ENCODE measurements around the gene TRAF3. TPM values are rescaled to one million over a fixed set of nuclear protein-coding genes. Genes with fewer than 3 reads are reported as not detected.

Gene TRAF3
- total and polyA plus RNA-seq, 12 donors = 2.3 to 15.6 (median 10.2) TPM

DNA sequence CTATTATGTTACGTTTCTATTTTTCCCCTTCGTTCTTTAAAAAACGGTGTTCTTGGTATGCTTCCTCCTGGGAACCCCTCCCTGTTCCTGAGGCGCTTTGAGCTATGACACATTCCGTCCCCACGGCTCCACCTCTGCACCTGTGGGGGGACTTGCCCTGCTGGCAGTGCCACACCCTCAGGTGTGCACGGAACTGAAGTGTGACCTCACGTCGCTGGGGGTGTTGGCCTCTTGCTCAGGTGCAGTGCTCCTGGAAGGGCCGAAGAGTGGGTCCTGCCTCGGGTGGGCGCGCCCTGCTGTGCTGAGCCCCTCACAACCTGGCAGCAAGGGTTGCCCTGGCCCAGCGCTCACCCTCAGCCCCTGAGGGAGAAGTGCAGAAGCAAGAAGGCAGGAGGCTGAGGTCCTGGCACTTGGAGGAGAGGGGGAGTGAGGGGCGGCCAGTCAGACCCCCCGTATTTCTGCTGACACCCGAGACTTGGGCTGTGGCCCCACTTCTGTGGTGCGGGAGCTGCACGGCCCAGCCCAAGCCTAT, 150.2 kb downstream of the TRAF3 start:
- H3K4me1 ChIP-seq = peaks cover 16 to 45% (median 35%) of the 10 kb centered on the region in 9 donors
- H3K4me3 ChIP-seq = peak overlapping the region in 1 of 10 donors; percentile 53
- no peak for DNase-seq

DNA sequence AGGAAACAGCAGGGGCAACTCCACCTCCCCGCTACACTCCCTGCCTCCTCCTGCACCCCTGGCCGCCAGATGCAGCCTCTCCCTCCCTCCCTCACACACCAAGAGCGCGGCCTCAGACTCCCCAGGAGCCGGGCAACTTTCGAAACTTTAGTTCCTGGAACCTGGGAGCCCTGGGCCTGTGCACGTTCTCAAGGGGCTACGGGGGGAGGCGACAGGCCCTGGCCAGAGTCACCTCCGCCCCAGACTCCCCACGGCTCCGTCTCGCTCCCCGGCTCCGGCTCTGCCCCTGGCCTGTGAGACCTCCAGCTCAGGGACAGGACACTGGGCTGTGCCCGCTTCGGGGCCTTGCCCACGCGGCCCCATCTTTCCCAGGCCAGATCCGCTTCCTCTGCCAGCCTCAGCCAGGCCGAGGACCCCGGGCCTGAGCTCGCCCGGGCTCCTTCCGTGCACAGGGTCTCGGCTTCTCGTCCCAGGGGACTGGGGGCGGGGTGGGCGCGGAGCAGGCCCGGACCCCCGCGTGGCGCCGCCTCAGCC, 150.7 kb downstream of the TRAF3 start:
- Histone ChIP-seq H3K27me3 (peaks cover 25 to 94% (median 77%) of the 10 kb centered on the region in 7 donors), H3K4me1 (peaks cover 16 to 41% (median 31%) of the 10 kb centered on the region in 9 donors), H3K27ac (no peak overlapping the region), H3K36me3 (peaks cover 0 to 14% (median 2%) of the 10 kb centered on the region in 9 donors), H3K9me3 (no peaks in the 10 kb centered on the region), H3K4me3 (peak overlapping the region; percentile 15 to 53 (median 47))
- intact Hi-C loops (cut with DNase I) = no loop called here
- 12% methylated on average over 35 of the region's 35 CpGs for WGBS, 2 donors
- ATAC-seq (peak in 5 of 8 donors; percentile 5 to 37 (median 14)), DNase-seq (no peak)
- TF ChIP-seq, protein P1, sequence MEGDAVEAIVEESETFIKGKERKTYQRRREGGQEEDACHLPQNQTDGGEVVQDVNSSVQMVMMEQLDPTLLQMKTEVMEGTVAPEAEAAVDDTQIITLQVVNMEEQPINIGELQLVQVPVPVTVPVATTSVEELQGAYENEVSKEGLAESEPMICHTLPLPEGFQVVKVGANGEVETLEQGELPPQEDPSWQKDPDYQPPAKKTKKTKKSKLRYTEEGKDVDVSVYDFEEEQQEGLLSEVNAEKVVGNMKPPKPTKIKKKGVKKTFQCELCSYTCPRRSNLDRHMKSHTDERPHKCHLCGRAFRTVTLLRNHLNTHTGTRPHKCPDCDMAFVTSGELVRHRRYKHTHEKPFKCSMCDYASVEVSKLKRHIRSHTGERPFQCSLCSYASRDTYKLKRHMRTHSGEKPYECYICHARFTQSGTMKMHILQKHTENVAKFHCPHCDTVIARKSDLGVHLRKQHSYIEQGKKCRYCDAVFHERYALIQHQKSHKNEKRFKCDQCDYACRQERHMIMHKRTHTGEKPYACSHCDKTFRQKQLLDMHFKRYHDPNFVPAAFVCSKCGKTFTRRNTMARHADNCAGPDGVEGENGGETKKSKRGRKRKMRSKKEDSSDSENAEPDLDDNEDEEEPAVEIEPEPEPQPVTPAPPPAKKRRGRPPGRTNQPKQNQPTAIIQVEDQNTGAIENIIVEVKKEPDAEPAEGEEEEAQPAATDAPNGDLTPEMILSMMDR (IDR thresholded peaks at IDR 0.05) = no peak

More for the DNA sequence above, 150.2 kb downstream of the TRAF3 start:
- Histone ChIP-seq H3K27me3 (peaks cover 25 to 99% (median 82%) of the 10 kb centered on the region in 7 donors), H3K36me3 (peaks cover 0 to 10% (median 0%) of the 10 kb centered on the region in 9 donors), H3K27ac (no peak overlapping the region), H3K9me3 (no peaks in the 10 kb centered on the region)
- TF ChIP-seq, protein P1 (IDR thresholded peaks at IDR 0.05) = no peak
- WGBS, 2 donors = 60 to 63% methylated on average over 19 of the region's 19 CpGs
- ATAC-seq = no peak
- intact Hi-C loops (cut with DNase I) = no loop called here

DNA sequence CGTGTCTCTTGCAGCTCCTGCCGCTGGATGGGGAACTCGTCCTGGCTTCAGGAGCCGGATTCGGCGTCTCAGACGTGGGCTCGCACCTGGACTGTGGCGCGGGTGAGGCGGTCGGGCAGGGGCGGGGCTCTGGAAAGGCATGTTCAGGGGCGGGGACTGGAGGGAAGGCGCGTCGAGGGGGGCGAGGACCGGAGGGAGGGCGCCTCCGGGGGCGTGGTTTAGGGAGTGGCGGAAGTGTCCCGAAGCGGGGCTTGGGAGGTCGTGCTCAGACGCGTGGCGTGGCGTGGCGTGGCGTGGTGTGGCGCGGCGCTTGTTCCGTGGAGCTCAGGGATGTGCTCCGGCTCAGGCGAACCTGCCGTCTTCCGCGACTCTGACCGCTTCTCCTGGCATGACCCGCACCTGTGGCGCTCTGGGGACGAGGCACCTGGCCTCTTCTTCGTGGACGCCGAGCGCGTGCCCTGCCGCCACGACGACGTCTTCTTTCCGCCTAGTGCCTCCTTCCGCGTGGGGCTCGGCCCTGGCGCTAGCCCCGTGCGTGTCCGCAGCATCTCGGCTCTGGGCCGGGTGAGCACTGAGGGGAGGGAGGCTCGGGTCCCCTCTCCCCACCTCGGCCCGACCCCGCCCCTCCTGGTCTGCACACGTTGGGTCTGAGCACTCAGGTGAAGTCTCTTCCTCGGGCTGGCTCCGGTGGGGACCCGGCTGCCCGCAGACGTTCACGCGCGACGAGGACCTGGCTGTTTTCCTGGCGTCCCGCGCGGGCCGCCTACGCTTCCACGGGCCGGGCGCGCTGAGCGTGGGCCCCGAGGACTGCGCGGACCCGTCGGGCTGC, 151.4 kb downstream of the TRAF3 start:
- TF ChIP-seq, protein P1 (IDR thresholded peaks at IDR 0.05) = no peak
- intact Hi-C loops (cut with DNase I) = no loop called here
- Histone ChIP-seq H3K4me1 (peaks cover 16 to 35% (median 25%) of the 10 kb centered on the region in 9 donors), H3K4me3 (peak overlapping the region; percentile 15 to 53 (median 47)), H3K36me3 (peaks cover 0 to 21% (median 5%) of the 10 kb centered on the region in 9 donors), H3K9me3 (no peaks in the 10 kb centered on the region), H3K27ac (no peak overlapping the region), H3K27me3 (peaks cover 21 to 87% (median 70%) of the 10 kb centered on the region in 7 donors)
- WGBS, 2 donors = 2% methylated on average over 74 to 93 of the region's 94 CpGs
- DNase-seq (peak; percentile 43 to 63), ATAC-seq (peak; percentile 32 to 64 (median 55))
